Activated naive CD4-positive, alpha-beta T cell treated with anti-CD3 and anti-CD28 coated beads, Interleukin-2, amount 10 ng/mL, durations not matched to agents 7 days and 5 days (primary cell): Measurements from ENCODE around the gene MVP.
A peak's percentile ranks its signal among the peaks of the same experiment; 100 is the strongest.
"Not testable (repeated sequence)": the region's sequence is repeated elsewhere in the genome, so short reads cannot be mapped to it uniquely, and the experiment has no call there.

ENCODE experiments used
- CTCF ChIA-PET: fragments of 350-600 bp; sonication (Branson Sonifier 250); formaldehyde crosslinking; loops from one replicate; lab custom pipeline; 2021; ENCODE audit warnings: antibody characterized with exemption; lab: Charles Lee
- DNase-seq: peaks from one replicate; pipeline ENCODE4 v3.0.0-alpha.2; 2020
- H3K27ac Mint-ChIP-seq: one replicate; pipeline ENCODE4 v1.8.0; 2021; ENCODE audit warnings: mild to moderate bottlenecking, moderate library complexity, mixed read lengths
- H3K27me3 Mint-ChIP-seq: one replicate; pipeline ENCODE4 v1.8.0; 2021; ENCODE audit warnings: mild to moderate bottlenecking, mixed read lengths
- H3K36me3 Mint-ChIP-seq: one replicate; pipeline ENCODE4 v1.8.0; 2021; ENCODE audit warnings: mixed read lengths
- H3K4me1 Mint-ChIP-seq: one replicate; pipeline ENCODE4 v1.8.0; 2021; ENCODE audit warnings: mixed read lengths
- H3K4me3 Mint-ChIP-seq: one replicate; pipeline ENCODE4 v1.8.0; 2021; ENCODE audit warnings: mild to moderate bottlenecking, moderate library complexity, mixed read lengths
- H3K9me3 Mint-ChIP-seq: one replicate; pipeline ENCODE4 v1.8.0; 2021; ENCODE audit warnings: mixed read lengths

Gene MVP

GRCh38 chr16:29831490-29831889, 11.2 kb downstream of the MVP start:
- CTCF ChIA-PET, result no interaction called here
- H3K4me3 Mint-ChIP-seq, result no peak overlapping the region
- no peaks in the 10 kb centered on the region for H3K27me3 Mint-ChIP-seq
- H3K36me3 Mint-ChIP-seq, result peaks cover 34% of the 10 kb centered on the region
- H3K27ac Mint-ChIP-seq, result no peak overlapping the region
- no peak for DNase-seq
- H3K9me3 Mint-ChIP-seq, result no peaks in the 10 kb centered on the region
- H3K4me1 Mint-ChIP-seq, result peaks cover 36% of the 10 kb centered on the region

GRCh38 chr16:29833219-29833618, 13.0 kb downstream of the MVP start:
- not testable (repeated sequence) for DNase-seq
- CTCF ChIA-PET, result interaction anchor here (2.1 kb wide), 1 partner anchor 10 kb away, joined by 7 read pairs; no protein-coding TSS in a partner anchor

GRCh38 chr16:29834079-29834478, 13.8 kb downstream of the MVP start:
- no peaks in the 10 kb centered on the region for H3K9me3 Mint-ChIP-seq
- H3K27me3 Mint-ChIP-seq, result no peaks in the 10 kb centered on the region
- DNase-seq, result no peak
- H3K4me3 Mint-ChIP-seq, result no peak overlapping the region
- H3K27ac Mint-ChIP-seq, result no peak overlapping the region
- peaks cover 48% of the 10 kb centered on the region for H3K36me3 Mint-ChIP-seq
- peaks cover 14% of the 10 kb centered on the region for H3K4me1 Mint-ChIP-seq
- CTCF ChIA-PET, result interaction anchor here (0.6 to 2.1 kb wide), 3 partner anchors 9 to 147 kb away, joined by 3 to 7 read pairs (median 3); no protein-coding TSS in a partner anchor

More at GRCh38 chr16:29833219-29833618, 13.0 kb downstream of the MVP start:
- Mint-ChIP-seq H3K4me1 (peaks cover 20% of the 10 kb centered on the region), H3K36me3 (peaks cover 46% of the 10 kb centered on the region)
- H3K4me3 Mint-ChIP-seq, H3K27me3 Mint-ChIP-seq, H3K27ac Mint-ChIP-seq, H3K9me3 Mint-ChIP-seq: not testable (repeated sequence)

GRCh38 chr16:29835926-29836325, 15.7 kb downstream of the MVP start:
- CTCF ChIA-PET, result no interaction called here

DNA sequence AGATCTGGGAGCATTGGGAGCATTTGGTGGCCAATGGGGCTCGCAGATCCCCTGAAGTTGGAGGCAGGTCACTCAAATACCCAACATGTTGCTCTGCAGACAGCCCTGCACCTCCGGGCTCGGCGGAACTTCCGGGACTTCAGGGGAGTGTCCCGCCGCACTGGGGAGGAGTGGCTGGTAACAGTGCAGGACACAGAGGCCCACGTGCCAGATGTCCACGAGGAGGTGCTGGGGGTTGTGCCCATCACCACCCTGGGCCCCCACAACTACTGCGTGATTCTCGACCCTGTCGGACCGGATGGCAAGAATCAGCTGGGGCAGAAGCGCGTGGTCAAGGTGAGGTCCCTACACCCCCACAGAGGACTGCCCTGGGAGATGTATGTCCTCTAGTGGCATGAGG, 16.4 kb downstream of the MVP start:
- no peaks in the 10 kb centered on the region for H3K27me3 Mint-ChIP-seq
- H3K4me3 Mint-ChIP-seq, result no peak overlapping the region
- H3K27ac Mint-ChIP-seq, result no peak overlapping the region
- peaks cover 3% of the 10 kb centered on the region for H3K4me1 Mint-ChIP-seq
- peaks cover 55% of the 10 kb centered on the region for H3K36me3 Mint-ChIP-seq
- no peak for DNase-seq
- H3K9me3 Mint-ChIP-seq, result no peaks in the 10 kb centered on the region
- CTCF ChIA-PET, result no interaction called here

More at GRCh38 chr16:29835926-29836325, 15.7 kb downstream of the MVP start:
- Mint-ChIP-seq H3K27ac (no peak overlapping the region), H3K4me3 (no peak overlapping the region), H3K27me3 (no peaks in the 10 kb centered on the region), H3K4me1 (peaks cover 3% of the 10 kb centered on the region), H3K9me3 (no peaks in the 10 kb centered on the region), H3K36me3 (peaks cover 56% of the 10 kb centered on the region)
- DNase-seq, result no peak

DNA sequence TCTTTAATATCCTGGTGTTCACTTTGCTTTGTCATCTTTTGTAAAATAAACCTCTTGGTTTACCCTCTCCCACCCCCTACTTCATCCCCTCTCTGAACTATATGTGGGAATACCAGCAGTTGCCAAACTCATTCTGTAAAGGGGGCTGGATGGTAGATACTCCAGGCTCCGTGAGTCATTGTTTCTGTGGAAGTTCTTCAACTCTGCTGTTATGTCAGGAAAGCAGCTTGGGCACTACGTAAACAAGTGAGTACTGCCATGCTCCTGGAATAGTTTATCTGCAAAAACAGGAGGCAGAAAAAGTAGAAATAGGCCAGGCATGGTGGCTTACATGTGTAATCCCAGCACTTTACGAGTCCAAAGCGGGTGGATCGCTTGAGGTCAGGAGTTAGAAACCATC, 17.6 kb downstream of the MVP start:
- no peak for DNase-seq
- Mint-ChIP-seq H3K36me3 (peaks cover 56% of the 10 kb centered on the region), H3K27me3 (no peaks in the 10 kb centered on the region), H3K4me1 (peaks cover under 1% of the 10 kb centered on the region), H3K9me3 (no peaks in the 10 kb centered on the region), H3K27ac (peak overlapping the region; percentile 24), H3K4me3 (no peak overlapping the region)
- CTCF ChIA-PET, result interaction anchor here (1.8 to 2.1 kb wide), 2 partner anchors 10 to 30 kb away, joined by 3 to 16 read pairs; no protein-coding TSS in a partner anchor

DNA sequence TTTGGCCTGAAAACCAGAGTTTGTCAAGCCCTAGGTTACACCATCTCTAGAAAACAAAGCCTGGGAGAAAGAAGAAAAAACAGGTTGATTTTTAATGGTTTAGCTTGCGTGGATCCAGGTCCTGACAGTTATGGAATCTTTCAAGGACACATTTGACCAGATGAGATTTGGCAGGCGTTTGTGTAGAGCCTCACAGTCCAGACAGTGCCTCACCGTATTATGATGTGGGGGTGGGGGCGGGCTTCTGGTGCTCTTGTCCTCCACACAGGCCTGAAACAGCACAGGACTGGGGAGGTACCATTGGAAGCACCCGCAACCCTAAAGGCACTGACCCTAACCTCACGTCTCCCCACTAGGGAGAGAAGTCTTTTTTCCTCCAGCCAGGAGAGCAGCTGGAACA, 19.6 kb downstream of the MVP start:
- H3K27me3 Mint-ChIP-seq, result no peaks in the 10 kb centered on the region
- H3K36me3 Mint-ChIP-seq, result peaks cover 56% of the 10 kb centered on the region
- DNase-seq, result no peak
- CTCF ChIA-PET, result interaction anchor here (1.8 to 2.1 kb wide), 2 partner anchors 8 to 32 kb away, joined by 3 to 16 read pairs; no protein-coding TSS in a partner anchor
- H3K9me3 Mint-ChIP-seq, result no peaks in the 10 kb centered on the region
- peaks cover 6% of the 10 kb centered on the region for H3K4me1 Mint-ChIP-seq
- H3K27ac Mint-ChIP-seq, result no peak overlapping the region
- H3K4me3 Mint-ChIP-seq, result no peak overlapping the region

DNA sequence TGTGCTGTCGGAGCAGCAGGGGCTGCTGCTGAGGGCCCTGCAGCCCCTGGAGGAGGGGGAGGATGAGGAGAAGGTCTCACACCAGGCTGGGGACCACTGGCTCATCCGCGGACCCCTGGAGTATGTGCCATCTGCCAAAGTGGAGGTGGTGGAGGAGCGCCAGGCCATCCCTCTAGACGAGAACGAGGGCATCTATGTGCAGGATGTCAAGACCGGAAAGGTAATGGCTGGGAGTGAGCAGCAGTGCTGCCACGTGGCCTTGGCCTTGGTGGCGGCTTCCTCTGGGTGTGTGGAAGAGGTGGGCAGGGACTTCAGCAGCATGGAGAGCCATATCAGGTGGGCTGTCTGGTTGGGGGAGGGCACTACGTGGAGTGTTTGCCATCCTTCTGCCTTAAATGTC, 20.0 kb downstream of the MVP start:
- Mint-ChIP-seq H3K4me1 (peaks cover 6% of the 10 kb centered on the region), H3K27ac (no peak overlapping the region), H3K4me3 (no peak overlapping the region), H3K36me3 (peaks cover 58% of the 10 kb centered on the region), H3K27me3 (no peaks in the 10 kb centered on the region), H3K9me3 (no peaks in the 10 kb centered on the region)
- CTCF ChIA-PET, result no interaction called here
- DNase-seq, result no peak

DNA sequence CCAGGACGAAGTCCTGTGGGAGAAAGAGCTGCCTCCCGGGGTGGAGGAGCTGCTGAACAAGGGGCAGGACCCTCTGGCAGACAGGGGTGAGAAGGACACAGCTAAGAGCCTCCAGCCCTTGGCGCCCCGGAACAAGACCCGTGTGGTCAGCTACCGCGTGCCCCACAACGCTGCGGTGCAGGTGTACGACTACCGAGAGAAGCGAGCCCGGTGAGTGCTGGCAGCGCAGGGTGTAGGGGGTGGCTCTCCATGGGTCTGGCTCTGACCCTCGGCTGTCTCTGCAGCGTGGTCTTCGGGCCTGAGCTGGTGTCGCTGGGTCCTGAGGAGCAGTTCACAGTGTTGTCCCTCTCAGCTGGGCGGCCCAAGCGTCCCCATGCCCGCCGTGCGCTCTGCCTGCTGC, 21.4 kb downstream of the MVP start:
- H3K27ac Mint-ChIP-seq, result no peak overlapping the region
- no peak for DNase-seq
- H3K36me3 Mint-ChIP-seq, result peaks cover 59% of the 10 kb centered on the region
- no peaks in the 10 kb centered on the region for H3K27me3 Mint-ChIP-seq
- no peaks in the 10 kb centered on the region for H3K9me3 Mint-ChIP-seq
- peaks cover 6% of the 10 kb centered on the region for H3K4me1 Mint-ChIP-seq
- no peak overlapping the region for H3K4me3 Mint-ChIP-seq
- CTCF ChIA-PET, result no interaction called here

DNA sequence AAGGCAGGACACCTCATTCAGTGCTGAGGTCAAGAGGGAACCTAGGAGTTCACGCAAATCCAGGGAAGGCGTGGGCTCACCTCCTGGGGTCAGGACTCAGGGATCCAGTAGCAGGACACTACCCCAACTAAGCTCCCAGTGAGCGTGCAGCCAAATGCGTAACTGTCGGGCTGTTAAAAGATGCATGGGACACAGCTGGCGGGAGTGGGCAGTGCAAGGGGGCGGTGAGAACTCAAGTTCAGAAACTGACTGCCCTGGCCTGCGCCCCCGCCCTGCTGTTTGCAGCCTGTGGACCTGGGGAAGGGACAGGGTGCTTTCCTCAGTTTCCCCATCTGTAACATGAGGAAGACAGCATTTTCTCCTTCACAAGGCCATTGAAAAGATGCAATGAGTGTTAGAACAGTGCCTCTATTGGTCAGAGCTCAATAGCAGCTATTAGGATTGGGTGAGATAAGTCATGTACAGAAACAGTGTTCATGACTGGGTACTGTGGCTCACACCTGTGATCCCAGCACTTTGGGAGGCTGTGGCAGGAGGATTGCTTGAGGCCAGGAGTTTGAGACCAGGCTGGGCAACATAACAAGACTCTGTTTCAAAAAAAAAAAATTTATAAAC, 22.6 kb downstream of the MVP start:
- CTCF ChIA-PET, result interaction anchor here (1.0 to 1.4 kb wide), 3 partner anchors 9 to 35 kb away, joined by 4 to 7 read pairs (median 6); no protein-coding TSS in a partner anchor
- Mint-ChIP-seq H3K27me3 (no peaks in the 10 kb centered on the region), H3K9me3 (no peaks in the 10 kb centered on the region), H3K27ac (peak overlapping the region; percentile 42), H3K4me3 (no peak overlapping the region), H3K36me3 (peaks cover 55% of the 10 kb centered on the region), H3K4me1 (peaks cover 6% of the 10 kb centered on the region)
- DNase-seq, result no peak

DNA sequence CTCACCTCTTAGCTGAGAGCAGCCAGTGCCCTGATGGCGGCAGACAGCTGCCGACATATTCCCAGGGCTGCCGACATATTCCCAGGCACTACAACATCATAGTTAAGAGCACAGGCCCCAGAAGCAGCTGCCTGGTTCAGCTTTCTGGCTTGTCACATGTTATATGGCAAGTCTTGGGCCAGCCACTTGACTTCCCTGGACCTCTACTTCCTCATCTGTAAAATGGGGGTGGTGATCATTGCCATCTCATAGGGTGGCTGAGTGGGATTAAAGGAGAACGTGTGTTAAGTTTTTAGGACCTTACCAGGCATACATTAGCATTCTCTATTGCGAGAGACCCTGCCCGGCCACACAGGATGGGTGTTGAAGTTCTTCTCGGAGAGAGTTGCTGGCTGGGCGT, 23.7 kb downstream of the MVP start:
- CTCF ChIA-PET, result interaction anchor here (1.4 kb wide), 1 partner anchor 36 kb away, joined by 4 read pairs; no protein-coding TSS in a partner anchor
- H3K27me3 Mint-ChIP-seq, result no peaks in the 10 kb centered on the region
- peaks cover 13% of the 10 kb centered on the region for H3K4me1 Mint-ChIP-seq
- H3K9me3 Mint-ChIP-seq, result no peaks in the 10 kb centered on the region
- no peak overlapping the region for H3K27ac Mint-ChIP-seq
- DNase-seq, result no peak
- H3K36me3 Mint-ChIP-seq, result peaks cover 62% of the 10 kb centered on the region
- no peak overlapping the region for H3K4me3 Mint-ChIP-seq

DNA sequence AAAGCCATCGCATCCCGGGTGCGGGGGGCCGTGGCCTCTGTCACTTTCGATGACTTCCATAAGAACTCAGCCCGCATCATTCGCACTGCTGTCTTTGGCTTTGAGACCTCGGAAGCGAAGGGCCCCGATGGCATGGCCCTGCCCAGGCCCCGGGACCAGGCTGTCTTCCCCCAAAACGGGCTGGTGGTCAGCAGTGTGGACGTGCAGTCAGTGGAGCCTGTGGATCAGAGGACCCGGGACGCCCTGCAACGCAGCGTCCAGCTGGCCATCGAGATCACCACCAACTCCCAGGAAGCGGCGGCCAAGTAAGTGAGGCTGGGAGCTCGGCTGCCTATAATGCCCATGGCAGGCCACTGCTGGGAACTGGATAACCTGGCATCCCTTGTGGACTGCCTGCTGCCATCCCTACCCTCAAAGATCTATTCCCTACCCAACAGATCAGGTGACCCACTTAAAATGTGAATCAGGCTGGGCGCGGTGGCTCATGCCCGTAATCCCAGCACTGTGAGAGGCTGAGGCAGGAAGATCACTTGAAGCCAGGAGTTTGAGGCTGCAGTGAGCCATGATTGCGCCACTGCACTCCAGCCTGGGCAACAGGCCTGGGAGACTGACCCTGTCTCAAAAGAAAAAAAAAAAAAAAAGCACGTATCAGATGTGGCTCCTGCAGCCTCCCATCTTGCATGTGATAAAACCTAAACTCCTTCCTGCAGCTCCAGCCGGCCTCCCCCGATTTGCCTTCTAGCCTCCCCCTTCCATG, 24.5 kb downstream of the MVP start:
- peaks cover 59% of the 10 kb centered on the region for H3K36me3 Mint-ChIP-seq
- no peak for DNase-seq
- CTCF ChIA-PET, result interaction anchor here (1.0 kb wide), 1 partner anchor 143 kb away, joined by 3 read pairs; no protein-coding TSS in a partner anchor
- H3K4me1 Mint-ChIP-seq, result peaks cover 13% of the 10 kb centered on the region
- H3K27ac Mint-ChIP-seq, result peak overlapping the region; percentile 21
- H3K27me3 Mint-ChIP-seq, result no peaks in the 10 kb centered on the region
- H3K4me3 Mint-ChIP-seq, result no peak overlapping the region
- H3K9me3 Mint-ChIP-seq, result no peaks in the 10 kb centered on the region

GRCh38 chr16:29845656-29846055, 25.4 kb downstream of the MVP start:
- Mint-ChIP-seq H3K27ac (no peak overlapping the region), H3K4me3 (no peak overlapping the region), H3K27me3 (no peaks in the 10 kb centered on the region), H3K4me1 (peaks cover 13% of the 10 kb centered on the region), H3K36me3 (peaks cover 53% of the 10 kb centered on the region), H3K9me3 (no peaks in the 10 kb centered on the region)
- CTCF ChIA-PET, result interaction anchor here (1.0 to 3.9 kb wide), 2 partner anchors 38 to 144 kb away, joined by 3 to 31 read pairs; no protein-coding TSS in a partner anchor
- no peak for DNase-seq
